Rectal smooth muscle tissue (tissue), 1 donor: ENCODE measurements around the gene TPST2.

Experiments used
- H3K27ac ChIP-seq: one replicate; pipeline ENCODE4 v1.7.0; 2013; ENCODE audit warnings: low read depth, low read length, inconsistent platforms
- H3K27me3 ChIP-seq: one replicate; pipeline ENCODE4 v1.7.0; 2013; ENCODE audit warnings: low read length; ENCODE audit not compliant: control insufficient read depth, insufficient read depth
- H3K36me3 ChIP-seq: one replicate; pipeline ENCODE4 v1.7.0; 2013; ENCODE audit warnings: low read length; ENCODE audit not compliant: control insufficient read depth, insufficient read depth
- H3K4me1 ChIP-seq: one replicate; pipeline ENCODE4 v1.7.0; 2013; ENCODE audit warnings: low read length; ENCODE audit not compliant: control insufficient read depth, insufficient read depth
- H3K4me3 ChIP-seq: one replicate; pipeline ENCODE4 v1.7.0; 2013; ENCODE audit warnings: low read length
- H3K9ac ChIP-seq: one replicate; pipeline ENCODE4 v1.7.0; 2013; ENCODE audit warnings: low read length

The TPST2 gene

GRCh38 chr22:26547426-26547825 is 42.5 kb downstream of the TPST2 start:
- no peaks in the 10 kb centered on the region for H3K27me3 ChIP-seq
- H3K27ac ChIP-seq, result no peak overlapping the region
- no peak overlapping the region for H3K9ac ChIP-seq
- H3K36me3 ChIP-seq, result no peaks in the 10 kb centered on the region
- H3K4me1 ChIP-seq, result no peaks in the 10 kb centered on the region
- H3K4me3 ChIP-seq, result no peak overlapping the region

DNA sequence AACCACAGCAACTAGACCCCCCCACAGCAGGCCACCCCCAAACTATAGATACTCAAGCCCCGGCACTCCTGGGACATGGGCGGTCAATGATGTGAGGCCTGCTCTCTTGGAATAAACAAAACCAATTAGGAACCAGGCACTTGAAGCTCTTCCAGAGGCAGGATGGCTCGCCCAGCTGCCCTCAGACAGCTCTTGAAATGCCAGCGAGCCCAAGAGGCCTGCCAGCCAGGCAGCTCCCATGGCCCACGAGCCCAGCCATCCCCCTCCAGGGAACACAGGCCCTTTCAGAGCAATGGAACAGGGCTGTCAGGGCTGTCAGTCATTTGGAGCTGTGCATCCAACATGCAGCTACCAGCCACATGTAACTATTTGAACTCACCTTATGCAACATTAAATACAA is 43.6 kb downstream of the TPST2 start:
- no peaks in the 10 kb centered on the region for H3K4me1 ChIP-seq
- H3K36me3 ChIP-seq, result no peaks in the 10 kb centered on the region
- H3K27ac ChIP-seq, result no peak overlapping the region

GRCh38 chr22:26545827-26546226 is 44.1 kb downstream of the TPST2 start:
- Histone ChIP-seq H3K36me3 (no peaks in the 10 kb centered on the region), H3K4me1 (no peaks in the 10 kb centered on the region), H3K27ac (no peak overlapping the region), H3K4me3 (no peak overlapping the region), H3K9ac (no peak overlapping the region), H3K27me3 (no peaks in the 10 kb centered on the region)

More for the DNA sequence above, 43.6 kb downstream of the TPST2 start:
- H3K27me3 ChIP-seq, result no peaks in the 10 kb centered on the region
- no peak overlapping the region for H3K4me3 ChIP-seq
- no peak overlapping the region for H3K9ac ChIP-seq

DNA sequence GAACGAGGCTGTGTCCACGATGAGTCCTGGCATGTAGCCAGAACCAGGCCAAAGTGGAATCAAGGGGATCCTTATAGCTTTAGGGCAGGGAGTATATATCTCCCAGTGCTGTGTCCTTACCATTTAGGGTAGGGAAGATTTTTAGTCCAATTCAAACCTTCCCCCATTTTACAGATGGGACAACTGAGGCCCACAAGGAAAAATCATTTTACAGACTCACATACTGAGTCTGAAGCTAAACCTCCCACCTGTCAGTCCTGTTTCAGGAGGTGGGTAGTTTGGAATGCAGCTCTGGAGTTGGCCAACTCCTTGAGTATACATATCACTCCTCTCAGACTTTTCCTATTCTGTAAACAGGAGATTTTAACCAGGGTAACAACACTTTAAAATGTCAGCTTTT is 44.5 kb downstream of the TPST2 start:
- Histone ChIP-seq H3K36me3 (peaks cover 3% of the 10 kb centered on the region), H3K4me3 (no peak overlapping the region), H3K27ac (no peak overlapping the region), H3K9ac (no peak overlapping the region), H3K4me1 (no peaks in the 10 kb centered on the region), H3K27me3 (no peaks in the 10 kb centered on the region)

DNA sequence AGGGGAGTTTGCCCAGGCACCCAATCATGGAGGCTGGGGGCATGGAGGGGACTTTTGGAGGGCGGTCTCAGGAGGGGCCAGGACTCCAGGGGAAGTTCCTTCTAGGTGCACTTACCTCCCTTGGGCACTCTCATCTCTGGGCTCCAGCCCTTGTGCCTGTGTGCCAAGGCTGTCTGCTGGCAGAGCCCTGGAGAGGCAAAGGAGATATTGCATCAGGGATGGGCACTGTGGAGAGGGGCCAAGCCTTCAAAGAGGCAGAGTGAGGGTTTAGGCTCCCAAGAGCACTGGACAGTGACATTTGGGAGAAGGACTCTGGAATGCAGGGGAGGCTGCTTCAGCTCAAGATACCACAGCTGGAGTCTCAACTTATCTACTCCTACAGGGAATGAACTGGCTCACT is 45.4 kb downstream of the TPST2 start:
- H3K4me1 ChIP-seq, result no peaks in the 10 kb centered on the region
- H3K36me3 ChIP-seq, result peaks cover 3% of the 10 kb centered on the region
- no peak overlapping the region for H3K9ac ChIP-seq
- no peak overlapping the region for H3K4me3 ChIP-seq
- H3K27me3 ChIP-seq, result no peaks in the 10 kb centered on the region
- H3K27ac ChIP-seq, result no peak overlapping the region

DNA sequence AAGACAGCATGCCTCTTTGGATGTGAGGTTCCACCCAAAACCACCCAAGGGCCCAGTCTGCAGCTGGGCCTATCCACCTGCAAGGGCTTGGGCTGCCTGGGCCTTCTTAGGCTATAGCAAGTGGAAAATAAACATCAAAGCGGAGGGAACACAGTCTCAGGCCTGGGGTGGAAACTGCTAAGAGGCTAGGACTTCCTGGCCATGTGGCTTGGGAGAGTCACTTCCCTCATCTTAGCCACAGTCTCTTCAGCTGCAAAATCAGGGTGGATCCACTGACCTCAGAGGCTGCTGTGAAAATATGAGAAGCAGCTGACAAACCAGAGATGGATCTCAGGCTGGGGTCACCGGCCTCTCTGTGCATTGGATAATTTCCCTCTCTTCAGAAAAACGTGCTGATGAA is 47.1 kb downstream of the TPST2 start:
- no peak overlapping the region for H3K9ac ChIP-seq
- H3K27ac ChIP-seq, result no peak overlapping the region
- H3K36me3 ChIP-seq, result peaks cover 3% of the 10 kb centered on the region
- H3K27me3 ChIP-seq, result no peaks in the 10 kb centered on the region
- H3K4me3 ChIP-seq, result no peak overlapping the region
- no peaks in the 10 kb centered on the region for H3K4me1 ChIP-seq

DNA sequence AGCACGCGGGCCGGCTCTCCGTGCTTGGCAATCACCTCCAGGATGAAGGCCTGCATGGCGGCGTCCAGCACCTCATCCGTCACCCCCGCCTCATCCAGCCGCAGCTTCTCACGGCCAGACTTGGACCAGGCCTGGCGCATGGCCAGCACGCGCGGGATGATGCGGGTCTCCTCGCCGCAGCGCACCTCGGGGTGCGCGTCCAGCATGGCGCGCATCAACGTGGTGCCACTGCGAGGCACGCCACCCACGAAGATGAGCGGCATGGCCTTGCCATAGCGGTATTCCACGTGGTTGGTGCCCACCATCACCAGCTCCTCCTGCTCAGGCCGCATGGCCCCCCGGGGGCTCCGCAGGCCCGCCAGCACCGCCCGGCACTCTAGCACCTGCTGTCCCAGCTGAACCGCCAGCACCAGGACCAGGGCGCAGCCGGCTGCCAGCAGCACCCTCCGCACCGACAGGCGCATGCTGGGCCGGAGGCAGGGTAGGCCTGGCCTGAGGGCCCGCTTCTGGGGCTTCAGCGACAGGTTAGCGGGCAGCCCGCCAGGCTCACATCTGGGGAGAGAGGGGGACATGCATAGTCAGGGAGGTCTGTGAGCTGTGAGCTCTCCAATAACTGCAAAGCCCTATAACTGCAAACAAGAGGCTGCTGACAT is 48.6 kb downstream of the TPST2 start:
- no peaks in the 10 kb centered on the region for H3K4me1 ChIP-seq
- no peaks in the 10 kb centered on the region for H3K27me3 ChIP-seq
- H3K36me3 ChIP-seq, result peaks cover 3% of the 10 kb centered on the region
- H3K9ac ChIP-seq, result no peak overlapping the region
- no peak overlapping the region for H3K27ac ChIP-seq
- H3K4me3 ChIP-seq, result no peak overlapping the region

- Histone ChIP-seq H3K27ac (no peak overlapping the region), H3K36me3 (peaks cover 3% of the 10 kb centered on the region), H3K4me1 (no peaks in the 10 kb centered on the region)
Measured at GRCh38 chr22:26540119-26540518, 49.8 kb downstream of the TPST2 start.

DNA sequence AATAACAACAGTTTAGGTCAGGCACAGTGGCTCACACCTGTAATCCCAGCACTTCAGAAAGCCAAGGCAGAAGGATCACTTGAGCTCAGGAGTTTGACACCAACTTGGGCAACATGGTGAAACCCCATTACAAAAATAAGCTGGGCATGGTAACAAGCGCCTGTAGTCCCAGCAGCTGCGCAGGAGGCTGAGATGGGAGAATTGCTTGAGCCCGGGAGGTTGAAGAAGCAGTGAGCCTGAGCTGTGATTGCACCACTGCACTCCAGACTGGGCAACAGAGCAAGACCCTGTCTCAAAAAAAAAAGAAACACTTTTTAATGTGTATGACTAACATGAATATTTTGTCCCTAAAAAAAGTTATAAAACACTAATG is 53.2 kb downstream of the TPST2 start:
- H3K36me3 ChIP-seq, result peaks cover 5% of the 10 kb centered on the region
- H3K4me1 ChIP-seq, result no peaks in the 10 kb centered on the region
- H3K27ac ChIP-seq, result no peak overlapping the region
- H3K9ac ChIP-seq, result no peak overlapping the region
- H3K27me3 ChIP-seq, result no peaks in the 10 kb centered on the region
- no peak overlapping the region for H3K4me3 ChIP-seq

More at GRCh38 chr22:26540119-26540518, 49.8 kb downstream of the TPST2 start:
- no peak overlapping the region for H3K9ac ChIP-seq
- H3K4me3 ChIP-seq, result no peak overlapping the region
- H3K27me3 ChIP-seq, result no peaks in the 10 kb centered on the region

- H3K36me3 ChIP-seq, result peaks cover 5% of the 10 kb centered on the region
- H3K9ac ChIP-seq, result no peak overlapping the region
- no peak overlapping the region for H3K4me3 ChIP-seq
- H3K27ac ChIP-seq, result no peak overlapping the region
- no peaks in the 10 kb centered on the region for H3K4me1 ChIP-seq
- H3K27me3 ChIP-seq, result no peaks in the 10 kb centered on the region
Measured at GRCh38 chr22:26536056-26536761, 53.7 kb downstream of the TPST2 start.

GRCh38 chr22:26535603-26535908 is 54.4 kb downstream of the TPST2 start:
- no peaks in the 10 kb centered on the region for H3K27me3 ChIP-seq
- H3K36me3 ChIP-seq, result peaks cover 3% of the 10 kb centered on the region
- no peak overlapping the region for H3K4me3 ChIP-seq
- H3K9ac ChIP-seq, result no peak overlapping the region
- H3K4me1 ChIP-seq, result no peaks in the 10 kb centered on the region
- H3K27ac ChIP-seq, result no peak overlapping the region

DNA sequence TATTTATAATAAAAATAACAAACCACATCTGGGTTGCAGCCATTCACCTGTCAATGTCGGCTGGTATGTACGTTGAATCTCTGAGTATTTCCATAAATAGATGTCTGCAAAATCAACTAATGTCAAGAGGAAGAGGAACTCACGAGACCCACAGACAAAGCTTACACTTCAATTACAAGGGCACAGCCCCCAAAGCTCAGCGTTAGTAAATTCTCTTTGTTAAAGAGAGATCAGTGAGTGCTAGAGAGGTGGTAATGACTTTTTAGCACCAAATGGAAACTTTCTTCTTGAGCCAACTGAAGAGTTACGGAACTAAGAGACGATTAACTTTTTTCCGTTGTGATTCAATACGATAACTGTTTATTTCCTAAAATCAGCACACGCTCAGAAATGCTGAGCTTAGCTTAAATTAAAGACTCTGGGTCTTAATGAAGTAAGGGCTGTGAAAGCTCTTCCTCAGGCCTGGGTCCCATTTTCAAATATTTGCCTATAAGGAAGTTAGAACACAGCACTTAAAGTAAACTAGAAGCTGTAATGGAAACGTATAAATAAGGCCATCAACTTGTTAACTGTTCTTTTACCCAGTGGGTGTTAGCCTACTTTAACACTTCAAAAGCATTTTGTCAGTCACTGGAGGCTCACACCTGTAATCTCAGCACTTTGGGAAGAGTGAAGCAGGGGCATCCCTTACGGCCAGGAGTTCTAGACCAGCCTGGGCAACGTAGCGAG is 54.9 kb downstream of the TPST2 start:
- Histone ChIP-seq H3K27me3 (no peaks in the 10 kb centered on the region), H3K36me3 (peaks cover 2% of the 10 kb centered on the region), H3K4me1 (no peaks in the 10 kb centered on the region), H3K9ac (no peak overlapping the region), H3K27ac (no peak overlapping the region), H3K4me3 (no peak overlapping the region)
